Lung (tissue), 12 donors: ENCODE data around the gene TRPM4. TPM values are rescaled to one million over a fixed set of nuclear protein-coding genes. Genes with fewer than 3 reads are reported as not detected.

Experiments
- ATAC-seq: fragments of 200-7000 bp; cut with Tn5 transposase; one replicate; pipeline ENCODE4 v1.9.1; 2020; ENCODE audit warnings: moderate number of reproducible peaks; ENCODE audit not compliant: insufficient read depth, low FRiP score
- DNase-seq, 3 donors: peaks; one replicate each; pipeline ENCODE4 v3.0.0-alpha.2; 2013 to 2017
- H3K27ac ChIP-seq, 2 donors: one replicate each; pipeline ENCODE4 v1.5.1; 2013; ENCODE audit warnings: mild to moderate bottlenecking in 2 of 2, moderate library complexity in 2 of 2, control low read depth in 1 of 2, inconsistent platforms in 1 of 2, low read depth in 1 of 2, low read length in 1 of 2
- H3K27me3 ChIP-seq, 3 donors: one replicate each; pipeline ENCODE4 v1.5.1; 2013; ENCODE audit warnings: low read length in 2 of 3; ENCODE audit not compliant: control insufficient read depth in 3 of 3, insufficient read depth in 3 of 3
- H3K36me3 ChIP-seq, 4 donors: one replicate each; pipeline ENCODE4 v1.5.1; 2013; ENCODE audit warnings: low read length in 4 of 4, mild to moderate bottlenecking in 1 of 4, moderate library complexity in 1 of 4; ENCODE audit not compliant: control insufficient read depth in 4 of 4, insufficient read depth in 4 of 4
- H3K4me1 ChIP-seq, 5 donors: one replicate each; pipeline ENCODE4 v1.5.1; 2013; ENCODE audit warnings: low read length in 5 of 5, mild to moderate bottlenecking in 2 of 5, moderate library complexity in 1 of 5; ENCODE audit not compliant: control insufficient read depth in 5 of 5, insufficient read depth in 5 of 5
- H3K4me3 ChIP-seq: one replicate; pipeline ENCODE4 v1.5.1; 2013; ENCODE audit warnings: mild to moderate bottlenecking, control low read depth, moderate library complexity
- H3K9ac ChIP-seq, 2 donors: one replicate each; pipeline ENCODE4 v1.5.1; 2013; ENCODE audit warnings: low read length in 2 of 2, control low read depth in 1 of 2; ENCODE audit not compliant: insufficient read depth in 1 of 2
- H3K9me3 ChIP-seq, 4 donors: one replicate each; pipeline ENCODE4 v1.5.1; 2013; ENCODE audit warnings: low read length in 3 of 4, mild to moderate bottlenecking in 1 of 4, moderate library complexity in 1 of 4; ENCODE audit not compliant: control insufficient read depth in 4 of 4, insufficient read depth in 3 of 4
- WGBS, 2 donors: extraction: QIAGEN DNeasy Blood & Tissue Kit; methylation state at CpG; one replicate each; pipeline ENCODE4 v1.1.7; 2013; 5-methylcytosine and 5-hydroxymethylcytosine counted together
- polyA plus RNA-seq, 2 donors: library from polyadenylated mRNA; stranded (reverse); fragments of 200-250 nt; gene quantifications; one replicate each; pipeline ENCODE4 v1.2.1, GENCODE V29; 2013
- total RNA-seq, 2 donors: library from RNA; depleted of rRNA in 1 of 2; stranded (reverse); fragments of >200 nt in 1 of 2; gene quantifications; one replicate each; pipeline ENCODE4 v1.2.1, GENCODE V29; 2014 to 2021
- TF ChIP-seq, protein P1 (sequence below): IDR thresholded peaks from 2 replicates; pipeline ENCODE4 v1.5.1; 2012; ENCODE audit warnings: mild to moderate bottlenecking; ENCODE audit errors: control extremely low read depth, extremely low read depth
- donor health status: control.
- donor health status: control.
- donor health status: Bipolar disorder and iron deficiency.
- donor health status: healthy.
- donor health status: DM: yes; HTN: yes; CAD: no.

The TRPM4 gene
- total and polyA plus RNA-seq, 4 donors: 15.6 to 70.1 (median 22.4) TPM

DNA sequence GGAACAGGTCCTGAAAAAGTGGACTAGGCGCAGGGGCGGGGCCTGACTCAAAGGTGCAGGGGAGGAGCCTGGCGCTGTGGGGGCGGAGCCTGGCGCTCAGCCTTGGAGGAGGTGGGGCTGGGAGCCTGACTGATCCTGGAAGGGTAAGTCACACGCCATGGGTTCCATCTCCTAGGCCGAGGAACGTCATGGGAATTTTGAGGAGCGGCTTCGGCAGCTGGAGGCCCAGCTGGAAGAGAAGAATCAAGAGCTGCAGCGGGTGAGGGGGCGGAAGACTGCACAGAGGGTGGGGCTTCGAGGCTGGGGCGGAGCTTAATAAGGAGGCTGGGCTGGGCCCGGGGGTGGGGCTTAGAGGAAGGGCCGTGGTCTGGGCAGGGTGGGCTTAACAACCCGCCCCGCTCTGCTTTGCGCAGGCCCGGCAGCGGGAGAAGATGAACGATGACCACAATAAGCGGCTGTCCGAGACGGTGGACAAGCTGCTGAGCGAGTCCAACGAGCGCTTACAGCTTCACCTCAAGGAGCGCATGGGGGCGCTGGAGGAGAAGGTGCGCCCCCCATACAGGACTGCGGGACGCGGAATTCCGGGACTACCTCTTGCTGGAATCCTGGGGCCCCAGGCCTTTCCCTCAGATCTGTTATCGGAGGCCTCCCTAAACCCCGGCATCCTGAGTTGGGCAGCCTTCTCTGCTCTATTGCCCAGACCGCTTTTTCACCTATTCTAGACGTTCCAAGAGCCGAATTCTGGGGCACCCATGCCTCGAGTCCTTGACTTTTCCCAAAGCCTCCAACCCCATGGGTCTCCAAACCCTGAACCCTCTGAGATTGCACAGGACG, 23.8 kb upstream of the TRPM4 start:
- peak; percentile 84 to 90 (median 88) for DNase-seq
- H3K27ac ChIP-seq: no peak overlapping the region

DNA sequence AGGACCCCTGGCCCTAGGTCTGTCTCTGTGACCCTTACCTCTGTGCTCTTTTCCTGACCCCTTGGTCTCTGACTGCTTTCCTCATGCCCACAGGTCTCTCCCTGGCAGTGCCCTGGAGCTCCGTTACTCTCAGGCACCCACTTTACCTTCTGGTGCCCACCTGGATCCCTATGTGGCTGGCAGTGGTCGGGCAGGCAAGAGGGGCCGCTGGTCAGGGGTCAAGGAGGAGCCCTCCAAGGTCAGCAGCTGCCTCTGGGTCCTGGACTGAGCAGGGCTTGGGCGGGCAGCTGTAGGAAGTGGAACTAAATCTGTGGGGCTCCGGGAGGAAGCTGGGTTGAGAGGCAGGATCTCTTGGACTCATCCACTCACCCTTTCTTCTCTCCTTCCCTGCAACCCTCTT, 21.9 kb upstream of the TRPM4 start:
- ATAC-seq (no peak), DNase-seq (no peak)
- no peak overlapping the region for H3K9ac ChIP-seq
- H3K36me3 ChIP-seq: no peaks in the 10 kb centered on the region
- 89 to 91% methylated on average over 5 of the region's 5 CpGs for WGBS, 2 donors
- H3K27ac ChIP-seq: no peak overlapping the region
- TF ChIP-seq, protein P1, sequence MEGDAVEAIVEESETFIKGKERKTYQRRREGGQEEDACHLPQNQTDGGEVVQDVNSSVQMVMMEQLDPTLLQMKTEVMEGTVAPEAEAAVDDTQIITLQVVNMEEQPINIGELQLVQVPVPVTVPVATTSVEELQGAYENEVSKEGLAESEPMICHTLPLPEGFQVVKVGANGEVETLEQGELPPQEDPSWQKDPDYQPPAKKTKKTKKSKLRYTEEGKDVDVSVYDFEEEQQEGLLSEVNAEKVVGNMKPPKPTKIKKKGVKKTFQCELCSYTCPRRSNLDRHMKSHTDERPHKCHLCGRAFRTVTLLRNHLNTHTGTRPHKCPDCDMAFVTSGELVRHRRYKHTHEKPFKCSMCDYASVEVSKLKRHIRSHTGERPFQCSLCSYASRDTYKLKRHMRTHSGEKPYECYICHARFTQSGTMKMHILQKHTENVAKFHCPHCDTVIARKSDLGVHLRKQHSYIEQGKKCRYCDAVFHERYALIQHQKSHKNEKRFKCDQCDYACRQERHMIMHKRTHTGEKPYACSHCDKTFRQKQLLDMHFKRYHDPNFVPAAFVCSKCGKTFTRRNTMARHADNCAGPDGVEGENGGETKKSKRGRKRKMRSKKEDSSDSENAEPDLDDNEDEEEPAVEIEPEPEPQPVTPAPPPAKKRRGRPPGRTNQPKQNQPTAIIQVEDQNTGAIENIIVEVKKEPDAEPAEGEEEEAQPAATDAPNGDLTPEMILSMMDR: no peak
- no peak overlapping the region for H3K4me3 ChIP-seq
- H3K4me1 ChIP-seq: peaks cover 0 to 17% (median 4%) of the 10 kb centered on the region in 5 donors
- H3K9me3 ChIP-seq: no peaks in the 10 kb centered on the region
- no peaks in the 10 kb centered on the region for H3K27me3 ChIP-seq

More for the DNA sequence above, 23.8 kb upstream of the TRPM4 start:
- 21 to 24% methylated on average over 42 of the region's 42 CpGs for WGBS, 2 donors
- TF ChIP-seq, protein P1: no peak
- peaks cover 0 to 17% (median 4%) of the 10 kb centered on the region in 5 donors for H3K4me1 ChIP-seq
- no peaks in the 10 kb centered on the region for H3K36me3 ChIP-seq
- ATAC-seq: peak; percentile 50
- H3K27me3 ChIP-seq: no peaks in the 10 kb centered on the region
- no peak overlapping the region for H3K9ac ChIP-seq
- no peak overlapping the region for H3K4me3 ChIP-seq
- no peaks in the 10 kb centered on the region for H3K9me3 ChIP-seq

DNA sequence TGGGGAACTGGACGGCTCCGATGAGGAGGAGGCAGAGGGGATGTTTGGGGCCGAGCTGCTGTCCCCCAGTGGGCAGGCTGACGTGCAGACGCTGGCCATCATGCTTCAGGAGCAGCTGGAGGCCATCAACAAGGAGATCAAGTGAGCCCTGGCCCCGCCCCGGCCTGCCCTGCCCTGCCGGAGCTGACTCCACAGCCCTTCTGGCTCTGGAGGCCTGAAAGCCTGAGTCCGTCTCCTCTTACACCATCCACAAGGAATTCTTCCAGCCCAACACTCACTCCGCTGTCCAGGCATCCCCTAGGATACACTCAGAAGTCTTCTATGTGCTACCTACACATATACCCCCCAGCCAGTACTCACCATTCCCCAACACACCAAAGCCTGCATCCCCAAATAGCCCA, 20.8 kb upstream of the TRPM4 start:
- ATAC-seq (no peak), DNase-seq (peak; percentile 47 to 75 (median 68))
- Histone ChIP-seq H3K4me3 (no peak overlapping the region), H3K4me1 (peaks cover 0 to 17% (median 4%) of the 10 kb centered on the region in 5 donors), H3K27me3 (no peaks in the 10 kb centered on the region), H3K36me3 (no peaks in the 10 kb centered on the region), H3K9me3 (no peaks in the 10 kb centered on the region), H3K27ac (no peak overlapping the region), H3K9ac (no peak overlapping the region)
- TF ChIP-seq, protein P1: no peak
- WGBS, 2 donors: 83 to 85% methylated on average over 10 of the region's 10 CpGs
